Breast epithelium (tissue), 4 donors: Measurements from ENCODE around the gene PNPLA8. TPM values are rescaled to one million over a fixed set of nuclear protein-coding genes. Genes with fewer than 3 reads are reported as not detected.

Source experiments
- DNase-seq, 2 donors: peaks; one replicate each; pipeline ENCODE4 v3.0.0-alpha.2; 2019; ENCODE audit warnings: low spot score in 2 of 2
- H3K27ac ChIP-seq, 2 donors: fragments of 200-600 bp; sonication (generic) in 1 of 2; one replicate each; pipeline ENCODE4 v1.5.1; 2016 to 2019; ENCODE audit warnings: mild to moderate bottlenecking in 1 of 2
- H3K27me3 ChIP-seq, 2 donors: fragments of 200-600 bp; sonication (generic) in 1 of 2; one replicate each; pipeline versions ENCODE4 v1.5.1 to v1.6.0; 2017 to 2019; ENCODE audit warnings: control low read depth in 1 of 2, mild to moderate bottlenecking in 1 of 2
- H3K36me3 ChIP-seq: fragments of 200-600 bp; one replicate; pipeline ENCODE4 v1.5.1; 2019
- H3K4me1 ChIP-seq, 2 donors: fragments of 200-600 bp; sonication (generic); one replicate each; pipeline ENCODE4 v1.5.1; 2016 to 2019; ENCODE audit warnings: control low read depth in 1 of 2
- H3K4me3 ChIP-seq, 3 donors: fragments of 200-600 bp; sonication (generic); 1 replicate in 2 of 3; 2 replicates in 1 of 3; pipeline ENCODE4 v1.5.1; 2016 to 2019; ENCODE audit warnings: mild to moderate bottlenecking in 3 of 3, moderate library complexity in 2 of 3
- H3K9me3 ChIP-seq, 2 donors: fragments of 200-600 bp; sonication (generic) in 1 of 2; one replicate each; pipeline ENCODE4 v1.5.1; 2016 to 2019; ENCODE audit warnings: control low read depth in 1 of 2
- POLR2A ChIP-seq: fragments of 450-650 bp; IDR thresholded peaks from one replicate; pipeline ENCODE4 v1.6.1; 2016; ENCODE audit warnings: antibody characterized with exemption, mild to moderate bottlenecking, moderate library complexity
- POLR2AphosphoS5 ChIP-seq, 3 donors: sonication (generic); formaldehyde crosslinking; IDR thresholded peaks; one replicate each; pipeline ENCODE4 v1.6.1; 2017; ENCODE audit warnings: antibody characterized with exemption in 3 of 3
- intact Hi-C: fragments of 100-400 bp; cut with DNase I; formaldehyde crosslinking; loops from one replicate; pipeline ENCODE4 v1.15.1; 2023; ENCODE audit warnings: low total_unique reads
- total RNA-seq, 3 donors: library from RNA; depleted of rRNA; stranded (reverse); fragments of >200 nt; gene quantifications; one replicate each; pipeline ENCODE4 v1.1.0, GENCODE V29; 2016
- TF ChIP-seq, protein P1 (sequence below), 3 donors: fragments of 450-650 bp; IDR thresholded peaks; one replicate each; pipeline ENCODE4 v1.5.1; 2016 to 2017; ENCODE audit warnings: antibody characterized with exemption in 3 of 3, mild to moderate bottlenecking in 3 of 3, moderate library complexity in 3 of 3

PNPLA8 gene
- total RNA-seq, 3 donors from 2014 or later = 36.1 to 48.6 (median 48.5) TPM

DNA sequence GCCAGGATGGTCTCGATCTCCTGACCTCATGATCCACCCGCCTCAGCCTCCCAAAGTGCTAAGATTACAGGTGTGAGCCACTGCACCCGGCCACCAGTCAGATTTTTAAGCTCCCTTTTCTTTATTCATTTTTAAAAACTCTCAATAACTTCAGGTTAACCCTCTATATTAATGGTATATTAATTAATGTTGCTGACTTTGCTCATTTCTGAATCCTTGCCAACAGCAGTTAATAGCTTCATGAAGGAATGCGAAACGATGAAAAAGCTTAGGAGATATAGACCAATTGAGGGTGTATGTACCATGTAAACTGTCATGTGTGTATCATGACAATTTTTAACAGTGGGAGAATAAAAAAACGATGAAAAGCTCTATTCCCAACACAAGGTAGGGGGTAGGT is 27.5 kb downstream of the PNPLA8 start:
- H3K4me3 ChIP-seq = no peak overlapping the region
- no peaks in the 10 kb centered on the region for H3K4me1 ChIP-seq
- no peaks in the 10 kb centered on the region for H3K9me3 ChIP-seq
- no peak for TF ChIP-seq POLR2A
- TF ChIP-seq, protein P1, sequence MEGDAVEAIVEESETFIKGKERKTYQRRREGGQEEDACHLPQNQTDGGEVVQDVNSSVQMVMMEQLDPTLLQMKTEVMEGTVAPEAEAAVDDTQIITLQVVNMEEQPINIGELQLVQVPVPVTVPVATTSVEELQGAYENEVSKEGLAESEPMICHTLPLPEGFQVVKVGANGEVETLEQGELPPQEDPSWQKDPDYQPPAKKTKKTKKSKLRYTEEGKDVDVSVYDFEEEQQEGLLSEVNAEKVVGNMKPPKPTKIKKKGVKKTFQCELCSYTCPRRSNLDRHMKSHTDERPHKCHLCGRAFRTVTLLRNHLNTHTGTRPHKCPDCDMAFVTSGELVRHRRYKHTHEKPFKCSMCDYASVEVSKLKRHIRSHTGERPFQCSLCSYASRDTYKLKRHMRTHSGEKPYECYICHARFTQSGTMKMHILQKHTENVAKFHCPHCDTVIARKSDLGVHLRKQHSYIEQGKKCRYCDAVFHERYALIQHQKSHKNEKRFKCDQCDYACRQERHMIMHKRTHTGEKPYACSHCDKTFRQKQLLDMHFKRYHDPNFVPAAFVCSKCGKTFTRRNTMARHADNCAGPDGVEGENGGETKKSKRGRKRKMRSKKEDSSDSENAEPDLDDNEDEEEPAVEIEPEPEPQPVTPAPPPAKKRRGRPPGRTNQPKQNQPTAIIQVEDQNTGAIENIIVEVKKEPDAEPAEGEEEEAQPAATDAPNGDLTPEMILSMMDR (IDR thresholded peaks at IDR 0.05) = no peak
- no peak for TF ChIP-seq POLR2AphosphoS5 (IDR thresholded peaks at IDR 0.05)
- no peaks in the 10 kb centered on the region for H3K27me3 ChIP-seq
- H3K27ac ChIP-seq = no peak overlapping the region
- no peak for DNase-seq
- intact Hi-C loops = no loop called here
- no peaks in the 10 kb centered on the region for H3K36me3 ChIP-seq

DNA sequence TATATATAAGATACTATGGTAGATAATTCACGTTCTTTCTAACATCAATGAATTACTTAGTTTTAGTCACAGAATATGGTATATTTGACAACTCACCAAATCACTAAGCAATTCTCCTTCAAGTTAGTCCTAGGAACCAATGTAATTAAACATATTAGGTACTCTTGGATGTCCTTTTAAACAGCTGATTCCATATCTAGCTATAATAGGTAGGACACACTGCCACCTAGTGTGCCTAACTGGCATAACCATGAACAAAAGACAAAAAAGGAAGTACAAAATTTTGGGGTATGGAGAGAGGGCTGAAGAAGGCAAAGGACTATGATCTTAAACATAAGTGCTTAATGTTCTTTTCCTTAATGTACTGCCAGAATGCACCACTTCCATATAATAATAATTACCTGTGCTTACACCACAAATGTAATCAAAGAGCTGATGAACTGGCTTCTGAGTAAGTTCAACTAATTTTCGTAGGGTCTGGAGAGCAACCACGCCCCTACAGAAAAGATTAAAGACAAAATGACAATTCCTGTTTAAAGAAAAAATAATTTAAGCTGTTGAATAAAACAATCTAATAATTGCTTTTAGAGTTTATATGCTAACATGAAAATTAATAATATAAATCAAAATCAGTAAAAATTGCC is 28.7 kb downstream of the PNPLA8 start:
- no peak for TF ChIP-seq POLR2AphosphoS5 (IDR thresholded peaks at IDR 0.05)
- TF ChIP-seq, protein P1 (IDR thresholded peaks at IDR 0.05) = peak; percentile 45 to 76 (median 66)
- no peak for DNase-seq
- H3K4me1 ChIP-seq = no peaks in the 10 kb centered on the region
- intact Hi-C loops = no loop called here
- H3K36me3 ChIP-seq = no peaks in the 10 kb centered on the region
- H3K27me3 ChIP-seq = no peaks in the 10 kb centered on the region
- H3K4me3 ChIP-seq = no peak overlapping the region
- no peaks in the 10 kb centered on the region for H3K9me3 ChIP-seq
- no peak overlapping the region for H3K27ac ChIP-seq

DNA sequence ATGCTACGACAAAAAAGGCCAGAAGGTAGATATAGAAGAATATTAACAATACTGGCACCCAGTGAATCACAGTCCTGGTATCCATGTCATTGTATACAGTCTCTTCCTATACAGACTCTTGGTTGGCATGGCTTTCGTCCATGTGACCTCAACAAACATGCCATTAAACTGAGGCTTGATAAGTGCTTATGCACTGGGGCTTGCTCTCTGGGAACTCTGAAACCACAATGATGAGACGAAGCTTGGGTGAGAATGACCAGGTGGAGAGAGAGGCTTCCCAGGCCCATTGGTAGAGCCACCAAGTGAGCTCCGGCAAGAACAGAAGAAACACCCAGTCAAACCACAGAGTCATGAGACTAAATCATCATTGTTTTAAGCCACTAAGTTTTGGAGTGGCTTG is 33.2 kb downstream of the PNPLA8 start:
- intact Hi-C loops = no loop called here
- Histone ChIP-seq H3K27me3 (no peaks in the 10 kb centered on the region), H3K4me1 (no peaks in the 10 kb centered on the region), H3K9me3 (no peaks in the 10 kb centered on the region), H3K27ac (no peak overlapping the region), H3K36me3 (no peaks in the 10 kb centered on the region), H3K4me3 (no peak overlapping the region)
- DNase-seq = no peak
- TF ChIP-seq POLR2AphosphoS5 (IDR thresholded peaks at IDR 0.05) (no peak), POLR2A (no peak)
- TF ChIP-seq, protein P1 (IDR thresholded peaks at IDR 0.05) = no peak

DNA sequence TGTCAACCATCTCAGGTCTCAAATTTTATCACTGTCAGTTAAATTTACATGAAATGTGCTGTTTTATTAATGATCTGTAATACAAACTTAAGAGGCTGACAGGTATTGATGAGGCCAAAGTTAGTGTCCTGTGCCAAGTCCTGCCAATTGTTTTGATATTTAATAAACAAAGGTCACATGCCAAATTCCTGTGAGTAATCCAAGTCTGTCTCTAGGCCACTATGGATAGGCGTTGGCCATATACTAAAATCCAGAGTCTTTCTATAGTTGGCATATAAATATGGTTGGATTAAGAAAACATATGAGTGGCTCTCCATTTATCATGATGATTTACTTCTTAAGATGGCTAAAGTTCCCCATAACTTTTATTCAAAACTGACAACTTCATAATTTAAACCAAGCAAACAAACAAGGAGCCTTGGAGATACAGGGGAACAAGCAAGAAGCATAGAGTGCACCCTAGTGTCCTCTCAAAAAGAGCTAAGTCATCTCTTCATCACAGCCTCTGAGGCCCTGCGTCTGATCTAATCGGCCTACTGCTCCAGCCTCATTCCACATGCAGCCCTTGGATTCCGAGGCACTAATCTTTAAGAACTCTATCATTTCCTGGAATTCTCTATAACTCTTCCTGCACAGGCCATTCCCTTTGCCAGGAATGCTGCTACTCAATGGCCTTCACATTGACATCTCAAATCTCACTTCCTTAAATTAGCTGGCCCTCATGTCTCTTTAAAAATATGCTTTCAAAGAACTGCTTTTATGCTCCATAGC is 37.0 kb downstream of the PNPLA8 start:
- Histone ChIP-seq H3K4me3 (no peak overlapping the region), H3K27ac (no peak overlapping the region), H3K4me1 (no peaks in the 10 kb centered on the region), H3K9me3 (no peaks in the 10 kb centered on the region), H3K36me3 (no peaks in the 10 kb centered on the region), H3K27me3 (no peaks in the 10 kb centered on the region)
- no peak for TF ChIP-seq POLR2A
- TF ChIP-seq, protein P1 (IDR thresholded peaks at IDR 0.05) = no peak
- TF ChIP-seq POLR2AphosphoS5 (IDR thresholded peaks at IDR 0.05) = no peak
- intact Hi-C loops = no loop called here
- DNase-seq = no peak

DNA sequence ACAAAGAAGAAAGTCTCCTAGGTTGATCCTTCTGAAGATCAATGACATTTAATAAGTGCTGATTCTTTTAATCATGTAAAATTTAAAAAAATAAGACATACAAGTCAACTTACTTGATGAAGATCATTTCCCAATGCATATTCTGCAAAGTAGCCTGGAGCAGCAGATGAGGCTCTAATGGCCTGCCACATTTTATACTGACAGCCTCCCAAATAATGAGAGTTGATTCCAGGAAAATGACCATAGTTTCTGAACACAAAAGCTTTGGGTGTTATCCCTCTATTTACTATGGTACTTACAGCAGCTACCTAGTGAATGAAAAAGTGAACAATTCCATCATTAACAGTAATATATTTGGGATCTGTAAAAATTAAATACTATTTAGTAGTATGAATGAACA is 38.3 kb downstream of the PNPLA8 start:
- no peaks in the 10 kb centered on the region for H3K9me3 ChIP-seq
- TF ChIP-seq POLR2AphosphoS5 (IDR thresholded peaks at IDR 0.05) (no peak), POLR2A (no peak)
- TF ChIP-seq, protein P1 (IDR thresholded peaks at IDR 0.05) = no peak
- no peak overlapping the region for H3K27ac ChIP-seq
- no peak overlapping the region for H3K4me3 ChIP-seq
- H3K27me3 ChIP-seq = no peaks in the 10 kb centered on the region
- no peaks in the 10 kb centered on the region for H3K4me1 ChIP-seq
- no peak for DNase-seq
- intact Hi-C loops = no loop called here
- no peaks in the 10 kb centered on the region for H3K36me3 ChIP-seq
